Liver (tissue), 3 donors: ENCODE data around the gene DOCK1.

Experiments used
- ATF3 ChIP-seq: IDR thresholded peaks from 2 replicates; pipeline ENCODE4 v1.6.1; 2016; ENCODE audit warnings: antibody characterized with exemption
- CTCF ChIP-seq: fragments of 150-350 bp; IDR thresholded peaks from 2 replicates; pipeline ENCODE4 v1.5.1; 2017; ENCODE audit warnings: improper control_type of control experiment, low read depth, low read length; ENCODE audit not compliant: missing input control
- EGR1 ChIP-seq, 2 donors: IDR thresholded peaks; 2 replicates each; pipeline ENCODE4 v1.6.1; 2016 to 2018; ENCODE audit warnings: antibody characterized with exemption in 2 of 2, low read depth in 2 of 2
- FOXA2 ChIP-seq: IDR thresholded peaks from 2 replicates; pipeline ENCODE4 v1.6.1; 2016; ENCODE audit warnings: antibody characterized with exemption
- GABPA ChIP-seq, 2 donors: IDR thresholded peaks in 1 of 2; conservative IDR thresholded peaks in 1 of 2; 2 replicates each; pipeline ENCODE4 v1.6.1; 2016; ENCODE audit warnings: antibody characterized with exemption in 2 of 2, mild to moderate bottlenecking in 1 of 2, moderate library complexity in 1 of 2
- HNF4A ChIP-seq, 2 donors: conservative IDR thresholded peaks; 2 replicates each; pipeline ENCODE4 v1.6.1; 2016; ENCODE audit warnings: antibody characterized with exemption in 2 of 2, mild to moderate bottlenecking in 2 of 2
- HNF4G ChIP-seq: IDR thresholded peaks from 2 replicates; pipeline ENCODE4 v1.6.1; 2016; ENCODE audit warnings: antibody characterized with exemption
- JUND ChIP-seq, 2 donors: IDR thresholded peaks; 2 replicates each; pipeline ENCODE4 v1.6.1; 2016; ENCODE audit warnings: antibody characterized with exemption in 2 of 2
- MAX ChIP-seq: IDR thresholded peaks from 2 replicates; pipeline ENCODE4 v1.6.1; 2016; ENCODE audit warnings: antibody characterized with exemption
- NR2F2 ChIP-seq: IDR thresholded peaks from 2 replicates; pipeline ENCODE4 v1.6.1; 2016; ENCODE audit warnings: antibody characterized with exemption
- REST ChIP-seq: IDR thresholded peaks from 2 replicates; pipeline ENCODE4 v1.6.1; 2016; ENCODE audit warnings: antibody characterized with exemption, mild to moderate bottlenecking
- RXRA ChIP-seq, 2 donors: IDR thresholded peaks; 2 replicates each; pipeline ENCODE4 v1.6.1; 2017 to 2018; ENCODE audit warnings: antibody characterized with exemption in 2 of 2, mild to moderate bottlenecking in 1 of 2
- TAF1 ChIP-seq: conservative IDR thresholded peaks from 2 replicates; pipeline ENCODE4 v1.6.1; 2016; ENCODE audit warnings: antibody characterized with exemption, mild to moderate bottlenecking
- YY1 ChIP-seq: IDR thresholded peaks from 2 replicates; pipeline ENCODE4 v1.6.1; 2016; ENCODE audit warnings: antibody characterized with exemption, mild to moderate bottlenecking
- donor health status: healthy.
- donor health status: healthy.

GRCh38 chr10:126927799-126928198 is 22.6 kb downstream of the DOCK1 start:
- TF ChIP-seq CTCF, result no peak
- TF ChIP-seq JUND (IDR thresholded peaks at IDR 0.05), result no peak
- TF ChIP-seq GABPA (IDR thresholded peaks at IDR 0.05 in 1 of 2, conservative IDR thresholded peaks at IDR 0.05 in 1 of 2), result no peak
- no peak for TF ChIP-seq HNF4A (conservative IDR thresholded peaks at IDR 0.05)
- TF ChIP-seq REST, result no peak
- TF ChIP-seq RXRA (IDR thresholded peaks at IDR 0.05), result no peak
- TF ChIP-seq NR2F2, result no peak
- TF ChIP-seq EGR1 (IDR thresholded peaks at IDR 0.05; ENCODE audit: low read depth in 2 of 2), result no peak
- TF ChIP-seq TAF1, result no peak
- TF ChIP-seq MAX, result no peak
- no peak for TF ChIP-seq FOXA2
- no peak for TF ChIP-seq ATF3
- no peak for TF ChIP-seq YY1
- TF ChIP-seq HNF4G, result no peak
